ENCODE measurements around the gene LUC7L. TPM values are rescaled to one million over a fixed set of nuclear protein-coding genes. Genes with fewer than 3 reads are reported as not detected.
A peak's percentile ranks its signal among the peaks of the same experiment; 100 is the strongest.

Gene LUC7L
- total RNA-seq, 1 donor from 2014 or later: 154 TPM

GRCh38 chr16:181565-182021 lies 47.7 kb downstream of the LUC7L start:
- Mint-ChIP-seq H3K36me3 (no peaks in the 10 kb centered on the region), H3K4me1 (ENCODE audit: unreplicated experiment) (peaks cover 6% of the 10 kb centered on the region), H3K4me3 (peak overlapping the region; percentile 44), H3K27ac (no peak overlapping the region), H3K9me3 (no peaks in the 10 kb centered on the region), H3K27me3 (peaks cover 28% of the 10 kb centered on the region)
- DNase-seq (ENCODE audit: extremely low spot score, unreplicated experiment): peak; percentile 88
- TF ChIP-seq CTCF (conservative IDR thresholded peaks at IDR 0.05): peak; percentile 99

GRCh38 chr16:180681-181564 lies 48.3 kb downstream of the LUC7L start:
- TF ChIP-seq CTCF (conservative IDR thresholded peaks at IDR 0.05): no peak
- Mint-ChIP-seq H3K9me3 (no peaks in the 10 kb centered on the region), H3K27ac (no peak overlapping the region), H3K36me3 (no peaks in the 10 kb centered on the region), H3K4me3 (peak overlapping the region; percentile 61), H3K4me1 (ENCODE audit: unreplicated experiment) (peaks cover 6% of the 10 kb centered on the region), H3K27me3 (peaks cover 30% of the 10 kb centered on the region)
- no peak for DNase-seq (ENCODE audit: extremely low spot score, unreplicated experiment)

- no peaks in the 10 kb centered on the region for H3K9me3 Mint-ChIP-seq
- H3K4me3 Mint-ChIP-seq: peak within 1 kb of the TSS; percentile 65
- H3K4me1 Mint-ChIP-seq (ENCODE audit: unreplicated experiment): peaks cover 6% of the 10 kb centered on the region
- no peaks in the 10 kb centered on the region for H3K36me3 Mint-ChIP-seq
- H3K27ac Mint-ChIP-seq: no peak within 1 kb of the TSS
- DNase-seq (ENCODE audit: extremely low spot score, unreplicated experiment): peak; percentile 79
- peaks cover 37% of the 10 kb centered on the region for H3K27me3 Mint-ChIP-seq
- TF ChIP-seq CTCF (conservative IDR thresholded peaks at IDR 0.05): peak; percentile 78
Measured at GRCh38 chr16:180101-180675, 49.1 kb downstream of the LUC7L start, which contains the start of gene HBQ1. TSS of gene HBQ1 (plus strand) at chr16:180459. CDS start at chr16:180487, 28 bp downstream.

GRCh38 chr16:179211-180092 lies 49.8 kb downstream of the LUC7L start:
- DNase-seq (ENCODE audit: extremely low spot score, unreplicated experiment): no peak
- TF ChIP-seq CTCF (conservative IDR thresholded peaks at IDR 0.05): no peak
- H3K4me3 Mint-ChIP-seq: peak overlapping the region; percentile 65
- no peak overlapping the region for H3K27ac Mint-ChIP-seq
- H3K4me1 Mint-ChIP-seq (ENCODE audit: unreplicated experiment): peaks cover 6% of the 10 kb centered on the region
- H3K36me3 Mint-ChIP-seq: no peaks in the 10 kb centered on the region
- no peaks in the 10 kb centered on the region for H3K9me3 Mint-ChIP-seq
- peaks cover 45% of the 10 kb centered on the region for H3K27me3 Mint-ChIP-seq

GRCh38 chr16:178668-179015 lies 50.6 kb downstream of the LUC7L start:
- H3K27ac Mint-ChIP-seq: no peak overlapping the region
- DNase-seq (ENCODE audit: extremely low spot score, unreplicated experiment): no peak
- no peak overlapping the region for H3K4me3 Mint-ChIP-seq
- TF ChIP-seq CTCF (conservative IDR thresholded peaks at IDR 0.05): no peak
- peaks cover 52% of the 10 kb centered on the region for H3K27me3 Mint-ChIP-seq
- no peaks in the 10 kb centered on the region for H3K36me3 Mint-ChIP-seq
- peaks cover 6% of the 10 kb centered on the region for H3K4me1 Mint-ChIP-seq (ENCODE audit: unreplicated experiment)
- H3K9me3 Mint-ChIP-seq: no peaks in the 10 kb centered on the region
